Activated naive CD4-positive, alpha-beta T cell treated with anti-CD3 and anti-CD28 coated beads, Interleukin-2, amount 50 U/mL, for 16 hours (primary cell): Measurements from ENCODE around the gene TSPAN1.
"Not testable (repeated sequence)": the region's sequence is repeated elsewhere in the genome, so short reads cannot be mapped to it uniquely, and the experiment has no call there.

Experiments
- DNase-seq: peaks from one replicate; pipeline ENCODE4 v3.0.0-alpha.2; 2020

TSPAN1 gene

GRCh38 chr1:46220808-46221207 is 45.9 kb downstream of the TSPAN1 start:
- DNase-seq, result no peak

GRCh38 chr1:46221749-46222148 is 46.9 kb downstream of the TSPAN1 start:
- DNase-seq, result no peak

- DNase-seq, result not testable (repeated sequence)
Observed at GRCh38 chr1:46223055-46223454, 48.2 kb downstream of the TSPAN1 start.

- peak; percentile 62 for DNase-seq
Observed at GRCh38 chr1:46223472-46223943, 48.6 kb downstream of the TSPAN1 start.

- DNase-seq, result no peak
Observed at GRCh38 chr1:46224966-46225365, 50.1 kb downstream of the TSPAN1 start.

GRCh38 chr1:46231231-46231630 is 56.3 kb downstream of the TSPAN1 start:
- DNase-seq, result not testable (repeated sequence)
